ENCODE data around the gene TRAF3IP1.

TRAF3IP1 gene

GRCh38 chr2:238431456-238431855, 111.1 kb downstream of the TRAF3IP1 start:
- no peak overlapping the region for H3K4me3 ChIP-seq (ENCODE audit: low read depth, low read length)
- no peak for DNase-seq (ENCODE audit: low read depth)
- in situ Hi-C loops (cut with HindIII; ENCODE audit: low sequenced_read_pairs), result no loop called here
- no peak for TF ChIP-seq CTCF (IDR thresholded peaks at IDR 0.05; ENCODE audit: low read depth, low read length, missing control alignments)

GRCh38 chr2:238433300-238433915, 113.1 kb downstream of the TRAF3IP1 start:
- DNase-seq (ENCODE audit: low read depth), result no peak
- no peak overlapping the region for H3K4me3 ChIP-seq (ENCODE audit: low read depth, low read length)
- TF ChIP-seq CTCF (IDR thresholded peaks at IDR 0.05; ENCODE audit: low read depth, low read length, missing control alignments), result peak; percentile 3
- in situ Hi-C loops (cut with HindIII; ENCODE audit: low sequenced_read_pairs), result no loop called here

- in situ Hi-C loops (cut with HindIII; ENCODE audit: low sequenced_read_pairs), result no loop called here
- H3K4me3 ChIP-seq (ENCODE audit: low read depth, low read length), result no peak overlapping the region
- TF ChIP-seq CTCF (IDR thresholded peaks at IDR 0.05; ENCODE audit: low read depth, low read length, missing control alignments), result no peak
- DNase-seq (ENCODE audit: low read depth), result no peak
These were observed 113.9 kb downstream of the TRAF3IP1 start for GRCh38 chr2:238433941-238434845.

- DNase-seq (ENCODE audit: low read depth), result no peak
- in situ Hi-C loops (cut with HindIII; ENCODE audit: low sequenced_read_pairs), result no loop called here
- no peak overlapping the region for H3K4me3 ChIP-seq (ENCODE audit: low read depth, low read length)
- TF ChIP-seq CTCF (IDR thresholded peaks at IDR 0.05; ENCODE audit: low read depth, low read length, missing control alignments), result no peak
These were observed 114.8 kb downstream of the TRAF3IP1 start for GRCh38 chr2:238434846-238435751.

- H3K4me3 ChIP-seq (ENCODE audit: low read depth, low read length), result no peak overlapping the region
- TF ChIP-seq CTCF (IDR thresholded peaks at IDR 0.05; ENCODE audit: low read depth, low read length, missing control alignments), result no peak
- in situ Hi-C loops (cut with HindIII; ENCODE audit: low sequenced_read_pairs), result no loop called here
- DNase-seq (ENCODE audit: low read depth), result no peak
These were observed 115.4 kb downstream of the TRAF3IP1 start for GRCh38 chr2:238435752-238436096.

All from astrocyte of the cerebellum (primary cell).